Dendritic cell treated with granulocyte-macrophage colony-stimulating factor and Interleukin-4, amounts not matched to agents 40 ng/mL and 50 ng/mL, for 4 days (primary cell): ENCODE data around the gene AQP3.

Experiments used
- H3K27ac Mint-ChIP-seq: one replicate; pipeline ENCODE4 v1.8.0; 2022; ENCODE audit warnings: mild to moderate bottlenecking, mixed read lengths
- H3K27me3 Mint-ChIP-seq: one replicate; pipeline ENCODE4 v1.8.0; 2022; ENCODE audit warnings: mild to moderate bottlenecking, mixed read lengths
- H3K36me3 Mint-ChIP-seq: one replicate; pipeline ENCODE4 v1.8.0; 2022; ENCODE audit warnings: low read depth, mixed read lengths
- H3K4me1 Mint-ChIP-seq: one replicate; pipeline ENCODE4 v1.8.0; 2022; ENCODE audit warnings: low read depth, mixed read lengths
- H3K4me3 Mint-ChIP-seq: one replicate; pipeline ENCODE4 v1.8.0; 2022; ENCODE audit warnings: mild to moderate bottlenecking, moderate library complexity, mixed read lengths
- H3K9me3 Mint-ChIP-seq: one replicate; pipeline ENCODE4 v1.8.0; 2022; ENCODE audit warnings: mixed read lengths
- intact Hi-C: fragments of 100-400 bp; cut with micrococcal nuclease; formaldehyde crosslinking; loops from one replicate; pipeline ENCODE4 v1.15.0; 2022

Gene AQP3

GRCh38 chr9:33443047-33443446 lies 4.3 kb downstream of the AQP3 start:
- Mint-ChIP-seq H3K4me1 (peaks cover 93% of the 10 kb centered on the region), H3K4me3 (no peak overlapping the region), H3K27me3 (peaks cover 6% of the 10 kb centered on the region), H3K36me3 (peaks cover 81% of the 10 kb centered on the region), H3K9me3 (no peaks in the 10 kb centered on the region), H3K27ac (no peak overlapping the region)
- intact Hi-C loops = no loop called here

GRCh38 chr9:33442125-33442524 lies 5.3 kb downstream of the AQP3 start:
- Mint-ChIP-seq H3K27ac (peak overlapping the region; percentile 46), H3K36me3 (peaks cover 79% of the 10 kb centered on the region), H3K4me3 (no peak overlapping the region), H3K27me3 (peaks cover 6% of the 10 kb centered on the region), H3K9me3 (no peaks in the 10 kb centered on the region), H3K4me1 (peaks cover 93% of the 10 kb centered on the region)
- intact Hi-C loops = no loop called here

DNA sequence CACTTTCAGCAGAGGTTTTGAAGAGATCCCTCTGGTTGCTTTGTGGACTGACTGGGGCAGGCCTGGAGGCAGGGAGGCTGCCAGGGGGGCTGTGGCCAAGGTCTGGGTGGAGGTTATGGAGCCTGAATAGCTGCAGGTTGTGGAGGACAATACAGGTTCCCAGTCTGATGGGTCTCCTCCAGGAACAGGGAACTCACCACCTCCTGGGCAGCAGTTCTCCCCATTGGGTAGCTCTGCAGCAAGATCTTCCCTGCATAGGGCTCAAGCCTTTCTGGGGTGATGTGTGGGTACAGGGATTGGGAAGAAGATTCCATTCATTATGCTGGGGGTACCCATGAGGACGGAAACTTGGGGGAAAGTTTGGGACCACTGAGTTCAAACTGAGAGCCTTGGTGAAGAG lies 6.8 kb downstream of the AQP3 start:
- H3K27ac Mint-ChIP-seq = peak overlapping the region; percentile 94
- peaks cover 93% of the 10 kb centered on the region for H3K4me1 Mint-ChIP-seq
- intact Hi-C loops = no loop called here
- H3K4me3 Mint-ChIP-seq = no peak overlapping the region
- peaks cover 6% of the 10 kb centered on the region for H3K27me3 Mint-ChIP-seq
- H3K9me3 Mint-ChIP-seq = no peaks in the 10 kb centered on the region
- peaks cover 64% of the 10 kb centered on the region for H3K36me3 Mint-ChIP-seq

GRCh38 chr9:33440204-33440603 lies 7.2 kb downstream of the AQP3 start:
- intact Hi-C loops = no loop called here
- Mint-ChIP-seq H3K9me3 (no peaks in the 10 kb centered on the region), H3K27me3 (peaks cover 6% of the 10 kb centered on the region), H3K27ac (peak overlapping the region; percentile 94), H3K36me3 (peaks cover 60% of the 10 kb centered on the region), H3K4me1 (peaks cover 93% of the 10 kb centered on the region), H3K4me3 (peak overlapping the region; percentile 45)

DNA sequence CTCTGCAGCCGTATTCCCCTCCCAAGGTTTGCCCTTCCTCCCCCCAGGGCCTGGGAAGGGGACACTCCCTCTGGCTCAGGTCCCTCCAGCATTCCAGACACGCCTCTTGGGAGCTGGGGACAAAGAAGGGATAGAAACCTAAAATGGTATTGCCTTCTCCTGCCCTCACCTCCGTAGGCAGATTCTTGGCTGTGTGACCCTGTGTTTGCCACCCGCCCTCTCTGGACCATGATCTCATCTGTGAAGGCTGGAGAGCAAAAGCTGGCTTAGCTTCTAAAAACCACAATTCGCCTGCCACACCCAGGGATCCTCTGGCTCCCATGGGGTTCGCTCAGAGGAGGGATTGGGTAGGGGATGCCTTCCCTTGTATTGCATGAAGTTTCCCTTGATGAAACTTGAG lies 7.7 kb downstream of the AQP3 start:
- intact Hi-C loops = no loop called here
- H3K9me3 Mint-ChIP-seq = no peaks in the 10 kb centered on the region
- peaks cover 6% of the 10 kb centered on the region for H3K27me3 Mint-ChIP-seq
- peaks cover 55% of the 10 kb centered on the region for H3K36me3 Mint-ChIP-seq
- H3K4me1 Mint-ChIP-seq = peaks cover 93% of the 10 kb centered on the region
- H3K4me3 Mint-ChIP-seq = peak overlapping the region; percentile 45
- peak overlapping the region; percentile 94 for H3K27ac Mint-ChIP-seq

- H3K27ac Mint-ChIP-seq = peak overlapping the region; percentile 94
- H3K27me3 Mint-ChIP-seq = peaks cover 6% of the 10 kb centered on the region
Measured at GRCh38 chr9:33438926-33439680, 8.3 kb downstream of the AQP3 start.

GRCh38 chr9:33437898-33438297 lies 9.5 kb downstream of the AQP3 start:
- peaks cover 6% of the 10 kb centered on the region for H3K27me3 Mint-ChIP-seq
- H3K36me3 Mint-ChIP-seq = peaks cover 38% of the 10 kb centered on the region
- H3K9me3 Mint-ChIP-seq = no peaks in the 10 kb centered on the region
- peaks cover 90% of the 10 kb centered on the region for H3K4me1 Mint-ChIP-seq
- peak overlapping the region; percentile 94 for H3K27ac Mint-ChIP-seq
- no peak overlapping the region for H3K4me3 Mint-ChIP-seq
- intact Hi-C loops = no loop called here

More at GRCh38 chr9:33438926-33439680, 8.3 kb downstream of the AQP3 start:
- Mint-ChIP-seq H3K36me3 (peaks cover 49% of the 10 kb centered on the region), H3K4me1 (peaks cover 93% of the 10 kb centered on the region), H3K9me3 (no peaks in the 10 kb centered on the region), H3K4me3 (peak overlapping the region; percentile 32)
- intact Hi-C loops = no loop called here

DNA sequence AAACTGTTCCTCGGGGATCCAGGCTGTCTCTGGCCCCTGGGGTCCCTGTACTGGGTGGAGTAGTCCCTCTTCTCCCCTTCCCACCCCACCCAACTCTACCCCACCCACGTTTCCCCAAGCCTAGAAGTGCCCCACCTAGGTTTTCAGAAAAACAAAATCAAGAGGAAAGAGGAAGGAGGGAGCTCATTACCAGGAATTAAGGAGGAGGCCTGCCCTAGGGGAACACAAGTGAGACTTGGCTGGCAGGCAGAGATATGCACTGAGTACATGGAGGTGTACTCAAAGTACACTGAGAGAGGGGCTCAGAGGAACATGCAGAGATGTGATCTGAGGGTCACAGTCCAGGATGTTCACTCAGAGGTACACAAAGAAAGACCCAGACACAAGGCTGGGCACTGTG lies 10.2 kb downstream of the AQP3 start:
- peaks cover 84% of the 10 kb centered on the region for H3K4me1 Mint-ChIP-seq
- no peaks in the 10 kb centered on the region for H3K9me3 Mint-ChIP-seq
- H3K4me3 Mint-ChIP-seq = peak overlapping the region; percentile 78
- peaks cover 31% of the 10 kb centered on the region for H3K36me3 Mint-ChIP-seq
- H3K27me3 Mint-ChIP-seq = peaks cover 6% of the 10 kb centered on the region
- peak overlapping the region; percentile 94 for H3K27ac Mint-ChIP-seq
- intact Hi-C loops = no loop called here

DNA sequence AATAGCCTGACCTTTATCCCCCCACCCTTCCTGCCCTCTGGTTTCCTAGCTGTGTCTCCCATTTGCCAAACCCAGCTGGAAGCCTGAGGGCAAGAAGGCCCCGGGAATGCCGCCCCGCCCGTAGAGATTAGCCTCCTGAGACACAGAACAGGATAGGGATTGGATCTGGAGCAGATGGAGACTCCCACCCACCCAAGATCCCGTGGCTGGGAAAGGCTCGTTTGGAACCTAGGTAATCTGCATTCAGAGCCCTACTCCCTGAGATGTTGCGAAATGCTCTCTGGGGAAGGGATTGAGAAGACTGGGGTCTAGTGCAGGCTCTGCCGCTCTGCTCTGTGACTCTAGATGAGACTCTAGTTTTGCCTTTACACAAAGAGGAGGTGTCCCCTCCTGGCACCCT lies 10.9 kb downstream of the AQP3 start:
- Mint-ChIP-seq H3K36me3 (peaks cover 26% of the 10 kb centered on the region), H3K9me3 (no peaks in the 10 kb centered on the region), H3K27ac (peak overlapping the region; percentile 94), H3K27me3 (peaks cover 6% of the 10 kb centered on the region), H3K4me1 (peaks cover 79% of the 10 kb centered on the region), H3K4me3 (peak overlapping the region; percentile 78)
- intact Hi-C loops = no loop called here

DNA sequence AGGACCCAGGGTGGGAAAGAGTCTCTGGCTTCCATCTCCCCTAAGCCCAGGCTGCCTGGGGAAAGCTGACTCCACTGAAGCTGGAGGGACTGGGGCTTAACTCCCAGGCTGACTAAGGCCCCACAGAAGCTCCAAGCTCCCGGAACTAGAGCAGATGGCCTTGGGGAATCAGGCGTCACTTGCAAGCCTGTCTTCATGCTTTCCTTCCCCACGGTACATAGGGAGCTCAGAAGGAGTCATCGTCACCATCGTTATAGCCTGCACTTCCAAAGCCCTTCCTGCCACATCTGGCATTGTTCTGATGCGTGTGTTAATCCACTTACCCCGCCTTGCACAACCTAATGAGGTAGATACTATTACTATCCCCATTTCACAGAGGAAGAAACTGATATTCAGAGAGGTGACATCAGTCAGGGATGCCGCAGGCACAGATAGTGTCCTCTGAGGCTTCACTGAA lies 11.5 kb downstream of the AQP3 start:
- no peaks in the 10 kb centered on the region for H3K9me3 Mint-ChIP-seq
- intact Hi-C loops = no loop called here
- peak overlapping the region; percentile 78 for H3K4me3 Mint-ChIP-seq
- peaks cover 22% of the 10 kb centered on the region for H3K36me3 Mint-ChIP-seq
- peaks cover 6% of the 10 kb centered on the region for H3K27me3 Mint-ChIP-seq
- peaks cover 79% of the 10 kb centered on the region for H3K4me1 Mint-ChIP-seq
- peak overlapping the region; percentile 94 for H3K27ac Mint-ChIP-seq

GRCh38 chr9:33434317-33435105 lies 12.9 kb downstream of the AQP3 start:
- Mint-ChIP-seq H3K9me3 (no peaks in the 10 kb centered on the region), H3K27ac (peak overlapping the region; percentile 94), H3K4me1 (peaks cover 77% of the 10 kb centered on the region), H3K4me3 (peak overlapping the region; percentile 33), H3K36me3 (peaks cover 18% of the 10 kb centered on the region), H3K27me3 (no peaks in the 10 kb centered on the region)
- intact Hi-C loops = no loop called here

DNA sequence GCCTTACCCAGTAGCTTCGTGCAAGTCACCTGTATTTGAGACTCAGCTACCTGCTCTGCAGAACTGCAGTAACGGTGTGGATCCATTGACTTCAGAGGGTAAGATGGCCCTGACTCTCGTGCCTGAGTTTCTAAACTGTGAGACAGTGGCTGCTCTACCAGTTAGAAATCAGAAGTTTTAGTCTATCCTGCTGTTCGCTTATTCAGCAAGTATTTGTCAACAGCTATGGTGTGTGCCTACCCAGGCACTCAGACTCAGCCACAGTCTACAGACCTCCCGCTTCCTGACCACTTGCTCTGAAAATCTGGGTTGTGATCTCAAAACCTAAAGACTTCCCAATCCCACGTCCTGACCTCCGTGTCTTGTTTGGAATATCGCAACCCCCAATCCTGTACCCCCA lies 13.5 kb downstream of the AQP3 start:
- H3K4me3 Mint-ChIP-seq = no peak overlapping the region
- H3K9me3 Mint-ChIP-seq = no peaks in the 10 kb centered on the region
- H3K27ac Mint-ChIP-seq = peak overlapping the region; percentile 94
- H3K4me1 Mint-ChIP-seq = peaks cover 71% of the 10 kb centered on the region
- H3K27me3 Mint-ChIP-seq = no peaks in the 10 kb centered on the region
- H3K36me3 Mint-ChIP-seq = peaks cover 14% of the 10 kb centered on the region
- intact Hi-C loops = no loop called here

DNA sequence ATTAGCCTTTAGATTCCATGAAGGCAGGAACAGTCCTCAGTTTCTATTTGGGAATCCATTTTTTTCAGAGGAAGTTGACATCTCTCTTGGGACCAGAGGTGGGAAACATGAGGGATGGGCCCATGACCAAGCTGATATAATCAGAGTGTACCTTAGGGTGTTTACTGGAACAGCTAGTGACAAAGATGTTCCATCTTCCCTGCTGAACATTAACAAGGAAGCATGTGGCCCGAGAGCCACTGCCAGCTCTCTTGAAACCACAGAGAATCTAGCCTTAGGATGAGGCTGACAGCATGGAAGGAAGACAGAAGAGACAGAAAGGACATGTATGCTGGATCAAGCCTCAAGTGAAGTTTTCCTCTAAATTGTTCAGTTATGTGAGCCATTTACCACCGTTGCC lies 16.0 kb downstream of the AQP3 start:
- H3K27me3 Mint-ChIP-seq = no peaks in the 10 kb centered on the region

DNA sequence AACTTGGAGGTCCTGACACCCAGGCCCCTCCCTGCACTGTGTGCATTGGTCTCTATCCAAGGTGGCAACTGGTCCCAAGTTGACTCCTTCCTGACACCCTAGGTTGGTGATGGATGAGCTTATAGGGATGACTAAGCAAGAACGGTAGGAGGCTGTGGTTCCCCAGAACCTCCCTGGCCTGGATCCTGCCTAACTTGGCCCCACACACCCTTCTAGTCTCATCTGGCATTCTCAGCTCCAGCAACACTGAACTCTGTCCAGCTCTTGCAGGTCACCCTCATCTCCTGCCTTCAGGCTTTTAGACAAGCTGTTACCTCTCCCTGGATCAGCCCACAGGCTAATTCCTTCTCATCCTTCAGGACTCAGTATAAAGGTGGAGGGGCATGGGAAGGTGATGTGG lies 16.5 kb downstream of the AQP3 start:
- peaks cover 46% of the 10 kb centered on the region for H3K4me1 Mint-ChIP-seq
- H3K27ac Mint-ChIP-seq = no peak overlapping the region
- no peaks in the 10 kb centered on the region for H3K27me3 Mint-ChIP-seq
- no peak overlapping the region for H3K4me3 Mint-ChIP-seq
- intact Hi-C loops = no loop called here
- peaks cover 14% of the 10 kb centered on the region for H3K36me3 Mint-ChIP-seq
- no peaks in the 10 kb centered on the region for H3K9me3 Mint-ChIP-seq

More for the DNA sequence above, 16.0 kb downstream of the AQP3 start:
- no peak overlapping the region for H3K27ac Mint-ChIP-seq
- peaks cover 51% of the 10 kb centered on the region for H3K4me1 Mint-ChIP-seq
- intact Hi-C loops = no loop called here
- H3K9me3 Mint-ChIP-seq = no peaks in the 10 kb centered on the region
- peaks cover 14% of the 10 kb centered on the region for H3K36me3 Mint-ChIP-seq
- H3K4me3 Mint-ChIP-seq = no peak overlapping the region
